Endothelial cell of umbilical vein (primary cell): ENCODE results near the gene DAP. TPM values are rescaled to one million over a fixed set of nuclear protein-coding genes. Genes with fewer than 3 reads are reported as not detected.

Experiments
- BruUV-seq: library from RNA; stranded (reverse); fragments of 400-500 nt; replicated peaks from 2 replicates; lab custom pipeline; 2021; lab: Mats Ljungman, UMichigan
- CTCF ChIA-PET: fragments of 300-600, 350-600 bp; sonication (Branson Sonifier 250); formaldehyde crosslinking; loops from one replicate; lab custom pipeline; 2021; ENCODE audit warnings: antibody characterized with exemption, inconsistent platforms; lab: Charles Lee
- POLR2A ChIA-PET: fragments of 300-600, 350-600 bp; sonication (Branson Sonifier 250); formaldehyde crosslinking; loops from one replicate; lab custom pipeline; 2021; ENCODE audit warnings: antibody characterized with exemption, inconsistent platforms; lab: Charles Lee
- DNase-seq: peaks from one replicate; pipeline ENCODE4 v3.0.0-alpha.2; 2011; ENCODE audit warnings: low read depth, low spot score
- FAIRE-seq: peaks from 2 replicates; lab custom pipeline; 2011; peaks lifted over from hg19 to GRCh38; lab: Jason Lieb, UNC
- H2AFZ ChIP-seq: 2 replicates; pipeline ENCODE4 v1.6.0; 2012; ENCODE audit warnings: low read depth, low read length, control low read depth, inconsistent platforms
- H3K27ac ChIP-seq: 2 replicates; pipeline ENCODE4 v1.5.1; 2011; ENCODE audit warnings: low read depth, mild to moderate bottlenecking, control low read depth, low read length, moderate library complexity; ENCODE audit not compliant: insufficient read depth
- H3K27me3 ChIP-seq, 2 experiments: 2 replicates each; pipeline versions ENCODE4 v1.6.0 to v1.6.1; 2011; ENCODE audit warnings: low read length in 2 of 2, mixed read lengths in 1 of 2; ENCODE audit not compliant: control insufficient read depth in 2 of 2, insufficient read depth in 2 of 2
- H3K36me3 ChIP-seq, 2 experiments: 2 replicates in 1 of 2; 3 replicates in 1 of 2; pipeline ENCODE4 v1.5.1; 2011; ENCODE audit warnings: low read length in 2 of 2, mild to moderate bottlenecking in 1 of 2, moderate library complexity in 1 of 2; ENCODE audit not compliant: control insufficient read depth in 2 of 2, insufficient read depth in 2 of 2; ENCODE audit errors: extremely low read depth in 1 of 2
- H3K4me1 ChIP-seq: 3 replicates; pipeline ENCODE4 v1.5.1; 2011; ENCODE audit warnings: mild to moderate bottlenecking, low read length; ENCODE audit not compliant: control insufficient read depth, insufficient read depth; ENCODE audit errors: extremely low read depth
- H3K4me2 ChIP-seq: 2 replicates; pipeline ENCODE4 v1.6.1; 2011; ENCODE audit warnings: low read length, control low read depth, mixed read lengths; ENCODE audit not compliant: insufficient read depth
- H3K4me3 ChIP-seq, 3 experiments: fragments of 200-600 bp in 1 of 3; sonication (generic), shearing (Covaris generic) in 1 of 3; replicated peaks in 1 of 3; 2 replicates each; pipeline ENCODE4 v1.5.1; 2011 to 2016; ENCODE audit warnings: control low read depth in 3 of 3, low read length in 3 of 3, mild to moderate bottlenecking in 2 of 3, inconsistent platforms in 1 of 3, low read depth in 1 of 3, moderate library complexity in 1 of 3; ENCODE audit not compliant: insufficient read depth in 1 of 3
- H3K79me2 ChIP-seq: 2 replicates; pipeline ENCODE4 v1.6.0; 2012; ENCODE audit warnings: low read length, inconsistent platforms; ENCODE audit not compliant: control insufficient read depth, insufficient read depth
- H3K9ac ChIP-seq: replicated peaks from 2 replicates; pipeline ENCODE3; 2011; ENCODE audit warnings: low read length, control low read depth; ENCODE audit not compliant: insufficient read depth; ENCODE audit errors: extremely low read depth
- H3K9me1 ChIP-seq: replicated peaks from 3 replicates; pipeline ENCODE4 v1.6.0; 2011; ENCODE audit warnings: mild to moderate bottlenecking, low read length; ENCODE audit not compliant: control insufficient read depth, insufficient read depth; ENCODE audit errors: extremely low read depth
- H3K9me3 ChIP-seq: replicated peaks from 2 replicates; pipeline ENCODE4 v1.5.1; 2012; ENCODE audit warnings: low read length, inconsistent platforms; ENCODE audit not compliant: control insufficient read depth, insufficient read depth
- H4K20me1 ChIP-seq: replicated peaks from 2 replicates; pipeline ENCODE3; 2011; ENCODE audit warnings: mild to moderate bottlenecking, low read length; ENCODE audit not compliant: control insufficient read depth, insufficient read depth; ENCODE audit errors: extremely low read depth
- CTCF ChIP-seq, 2 donors: IDR thresholded peaks; 1 replicate in 1 of 2; 2 replicates in 1 of 2; pipeline ENCODE4 v1.5.1; 2011; ENCODE audit warnings: low read length in 2 of 2, mild to moderate bottlenecking in 2 of 2, moderate library complexity in 2 of 2, control low read depth in 1 of 2, inconsistent platforms in 1 of 2, low read depth in 1 of 2; ENCODE audit not compliant: insufficient read depth in 1 of 2; ENCODE audit errors: extremely low read depth in 1 of 2
- EZH2 ChIP-seq: IDR thresholded peaks from 2 replicates; pipeline ENCODE4 v1.6.1; 2012; ENCODE audit warnings: borderline replicate concordance, low read depth, mild to moderate bottlenecking, moderate library complexity, low read length, inconsistent platforms; ENCODE audit not compliant: severe bottlenecking
- FOS ChIP-seq: IDR thresholded peaks from 2 replicates; pipeline ENCODE4 v1.6.1; 2011; ENCODE audit warnings: mild to moderate bottlenecking, low read length, moderate library complexity, borderline replicate concordance; ENCODE audit not compliant: insufficient read depth
- GATA2 ChIP-seq: IDR thresholded peaks from 2 replicates; pipeline ENCODE4 v1.7.0; 2011; ENCODE audit warnings: low read depth, mild to moderate bottlenecking, moderate library complexity, mixed read lengths, low read length; ENCODE audit not compliant: insufficient read length, insufficient read depth
- JUN ChIP-seq: IDR thresholded peaks from 2 replicates; pipeline ENCODE4 v1.6.1; 2011; ENCODE audit warnings: borderline replicate concordance, low read depth; ENCODE audit not compliant: insufficient read length, insufficient read depth
- MAX ChIP-seq: IDR thresholded peaks from 2 replicates; pipeline ENCODE4 v1.6.1; 2011; ENCODE audit not compliant: insufficient read depth, insufficient read length
- MYC ChIP-seq: IDR thresholded peaks from one replicate; pipeline ENCODE4 v1.6.1; 2011; ENCODE audit warnings: mild to moderate bottlenecking, low read depth, low read length
- POLR2A ChIP-seq: IDR thresholded peaks from 2 replicates; pipeline ENCODE4 v1.6.1; 2012; ENCODE audit warnings: low read depth, mild to moderate bottlenecking, control low read depth, low read length
- POLR2AphosphoS5 ChIP-seq: IDR thresholded peaks from 2 replicates; pipeline ENCODE4 v1.6.1; 2012; ENCODE audit warnings: low read depth, mild to moderate bottlenecking, control low read depth, low read length, moderate library complexity; ENCODE audit not compliant: insufficient read depth
- dilution Hi-C: fragments of 300-500 bp; cut with MboI; formaldehyde crosslinking; loops from one replicate; pipeline ENCODE4 v1.15.0; 2019; ENCODE audit warnings: low sequenced_read_pairs; ENCODE audit not compliant: extremely low pct_ligation_motif_present
- intact Hi-C: fragments of 100-400 bp; cut with micrococcal nuclease; formaldehyde crosslinking; loops from one replicate; pipeline ENCODE4 v1.10.0; 2022
- polyA plus RNA-seq, 4 experiments: library from polyadenylated mRNA; depleted of rRNA in 3 of 4; stranded (reverse) in 3 of 4; unstranded in 1 of 4; fragments of >200 nt; gene quantifications; 2 replicates each; pipeline versions ENCODE4 v1.2.1 to v1.2.3, GENCODE V29; 2011 to 2012; ENCODE audit warnings: missing spikeins in 1 of 4
- total RNA-seq: library from RNA; stranded (reverse); gene quantifications from 2 replicates; pipeline ENCODE4 v1.2.3, GENCODE V29; 2021

Gene DAP
- total and polyA plus RNA-seq, 2 donors (not counting 3 experiments of a cell fraction or from before 2014, with no cell fraction given), result 79.8 to 188 TPM

GRCh38 chr5:10726913-10727517 lies 34.0 kb downstream of the DAP start:
- peaks cover 0 to 12% of the 10 kb centered on the region in 2 experiments for H3K36me3 ChIP-seq
- dilution Hi-C loops (no loop called here), intact Hi-C loops (no loop called here)
- H4K20me1 ChIP-seq, result no peaks in the 10 kb centered on the region
- BruUV-seq, result no TSS peak
- H3K79me2 ChIP-seq, result peaks cover 44% of the 10 kb centered on the region
- H3K9me1 ChIP-seq, result no peaks in the 10 kb centered on the region
- peak overlapping the region; percentile 81 for H3K27ac ChIP-seq
- H3K27me3 ChIP-seq, result no peaks in the 10 kb centered on the region
- ChIA-PET CTCF (interaction anchor here (4.6 kb wide), 1 partner anchor 23 kb away, joined by 64 read pairs; no protein-coding TSS in a partner anchor), POLR2A (no interaction called here)
- H2AFZ ChIP-seq, result no peak overlapping the region
- H3K4me1 ChIP-seq, result peaks cover 42% of the 10 kb centered on the region
- H3K9ac ChIP-seq, result no peak overlapping the region
- TF ChIP-seq JUN, result no peak
- TF ChIP-seq EZH2, result no peak
- no peak for TF ChIP-seq CTCF (IDR thresholded peaks at IDR 0.05; ENCODE audit: extremely low read depth in 1 of 2, insufficient read depth in 1 of 2, low read depth in 1 of 2, low read length in 2 of 2)
- no peak for TF ChIP-seq MAX
- TF ChIP-seq MYC, result no peak
- TF ChIP-seq FOS, result no peak
- no peak for TF ChIP-seq POLR2AphosphoS5
- no peak for TF ChIP-seq GATA2
- TF ChIP-seq POLR2A, result no peak
- DNase-seq (peak; percentile 21), FAIRE-seq (no peak)
- no peaks in the 10 kb centered on the region for H3K9me3 ChIP-seq
- no peak overlapping the region for H3K4me2 ChIP-seq
- no peak overlapping the region for H3K4me3 ChIP-seq
